Heart left ventricle (tissue), 13 donors: ENCODE measurements around the gene SLC43A2.

Experiments used
- POLR2A ChIP-seq, 2 donors: fragments of 450-650 bp; IDR thresholded peaks; one replicate each; pipeline ENCODE4 v1.6.1; 2017; ENCODE audit warnings: antibody characterized with exemption in 2 of 2, mild to moderate bottlenecking in 2 of 2, moderate library complexity in 2 of 2
- TF ChIP-seq, protein P1 (sequence below), 12 donors: fragments of 200-600 bp; sonication (generic) in 4 of 12; IDR thresholded peaks; one replicate each; pipeline versions ENCODE4 v1.5.0 to v1.8.0; 2018 to 2022; ENCODE audit warnings: antibody characterized with exemption in 12 of 12, mild to moderate bottlenecking in 5 of 12
- donor health status: ischemic (EF 13 %, LVEDD 7.1; RV severe dilation, severe dysfunction).
- donor health status: DM: no; HTN: yes; CAD: no.
- donor health status: DM: no; HTN: no; CAD: no.
- donor health status: ischemic (EF 25% LVEDD 6.9; RV normal size, moderate dysfunction).
- donor health status: ischemic (EF 25% LVEDD 5.7; RV mildly dilated, moderate dysfunction).
- donor health status: ischemic (EF 35%, LVEDD 5.7; RV mildly dilated, moderate dysfunction).
- donor health status: nonischemic (EF 11% LVEDD 7.7; RV severe dilation, severe dysfunction).
- donor health status: DM: yes; HTN: yes; CAD: no.
- donor health status: PGD.
- donor health status: ischemic (EF 29% LVEDD 5.4; RV normal size, mild dysfunction).
- donor health status: nonischemic (EF 23%, LVEDD 6.1; RV moderate dilation, normal function).

DNA sequence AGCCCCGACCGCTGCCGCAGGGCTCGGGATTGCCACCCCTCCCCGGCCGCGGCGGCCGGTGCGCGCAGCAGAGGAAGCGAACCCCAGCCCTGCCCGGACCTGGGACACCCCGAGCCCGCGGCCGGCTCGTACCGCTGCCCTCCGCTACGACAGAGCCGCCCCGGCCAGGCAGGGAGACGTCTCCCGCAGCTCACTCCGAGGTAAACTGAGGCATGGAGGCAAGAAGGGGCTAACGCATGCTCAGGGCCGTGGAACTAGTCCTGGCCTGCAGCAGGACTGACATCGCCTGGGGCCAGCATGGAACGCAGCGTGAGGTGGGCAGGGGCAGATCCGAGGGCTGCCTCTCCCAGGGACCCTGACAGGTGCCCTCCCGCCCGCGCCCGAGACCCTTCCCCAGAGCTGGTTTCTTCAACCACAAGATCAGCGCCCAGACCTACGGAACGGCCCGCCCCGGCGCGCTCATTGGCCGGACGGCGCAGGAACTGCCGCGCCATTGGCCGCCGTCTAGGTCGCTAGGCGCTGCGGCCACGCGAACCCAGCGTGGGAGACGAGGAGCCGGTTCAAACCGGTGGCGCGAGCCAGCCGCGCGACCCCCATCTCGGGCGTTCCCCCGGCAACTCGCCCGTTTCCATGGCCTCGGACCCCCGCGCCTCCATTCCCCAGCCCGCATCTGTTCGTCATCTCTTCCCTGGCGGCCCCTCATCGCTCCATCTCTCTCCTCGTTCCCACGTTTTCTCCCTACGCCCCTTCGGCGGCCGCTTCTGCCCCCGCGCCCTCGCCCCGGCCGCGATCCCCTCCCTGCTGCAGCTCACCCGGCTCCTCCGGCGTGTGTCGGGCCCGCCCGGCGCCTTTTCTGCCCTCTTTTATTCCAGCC is at the start of gene SLC43A2:
- TF ChIP-seq, protein P1, sequence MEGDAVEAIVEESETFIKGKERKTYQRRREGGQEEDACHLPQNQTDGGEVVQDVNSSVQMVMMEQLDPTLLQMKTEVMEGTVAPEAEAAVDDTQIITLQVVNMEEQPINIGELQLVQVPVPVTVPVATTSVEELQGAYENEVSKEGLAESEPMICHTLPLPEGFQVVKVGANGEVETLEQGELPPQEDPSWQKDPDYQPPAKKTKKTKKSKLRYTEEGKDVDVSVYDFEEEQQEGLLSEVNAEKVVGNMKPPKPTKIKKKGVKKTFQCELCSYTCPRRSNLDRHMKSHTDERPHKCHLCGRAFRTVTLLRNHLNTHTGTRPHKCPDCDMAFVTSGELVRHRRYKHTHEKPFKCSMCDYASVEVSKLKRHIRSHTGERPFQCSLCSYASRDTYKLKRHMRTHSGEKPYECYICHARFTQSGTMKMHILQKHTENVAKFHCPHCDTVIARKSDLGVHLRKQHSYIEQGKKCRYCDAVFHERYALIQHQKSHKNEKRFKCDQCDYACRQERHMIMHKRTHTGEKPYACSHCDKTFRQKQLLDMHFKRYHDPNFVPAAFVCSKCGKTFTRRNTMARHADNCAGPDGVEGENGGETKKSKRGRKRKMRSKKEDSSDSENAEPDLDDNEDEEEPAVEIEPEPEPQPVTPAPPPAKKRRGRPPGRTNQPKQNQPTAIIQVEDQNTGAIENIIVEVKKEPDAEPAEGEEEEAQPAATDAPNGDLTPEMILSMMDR (IDR thresholded peaks at IDR 0.05): no peak
- TF ChIP-seq POLR2A (IDR thresholded peaks at IDR 0.05): no peak
